Measurements from ENCODE around the gene EXOSC10. TPM values are rescaled to one million over a fixed set of nuclear protein-coding genes. Genes with fewer than 3 reads are reported as not detected.

Gene EXOSC10
- 63.5 and 81.8 TPM in 2 replicates for total RNA-seq (ENCODE audit: low replicate concordance)
- long read RNA-seq, transcript EXOSC10-202 (25 exons, 2,808 nt), result major isoform, 79 of 148 reads
- long read RNA-seq, partial matches to known transcripts, result 42 of 148 reads
- long read RNA-seq, other reads (novel, unspliced or antisense), result 26 of 148 reads

DNA sequence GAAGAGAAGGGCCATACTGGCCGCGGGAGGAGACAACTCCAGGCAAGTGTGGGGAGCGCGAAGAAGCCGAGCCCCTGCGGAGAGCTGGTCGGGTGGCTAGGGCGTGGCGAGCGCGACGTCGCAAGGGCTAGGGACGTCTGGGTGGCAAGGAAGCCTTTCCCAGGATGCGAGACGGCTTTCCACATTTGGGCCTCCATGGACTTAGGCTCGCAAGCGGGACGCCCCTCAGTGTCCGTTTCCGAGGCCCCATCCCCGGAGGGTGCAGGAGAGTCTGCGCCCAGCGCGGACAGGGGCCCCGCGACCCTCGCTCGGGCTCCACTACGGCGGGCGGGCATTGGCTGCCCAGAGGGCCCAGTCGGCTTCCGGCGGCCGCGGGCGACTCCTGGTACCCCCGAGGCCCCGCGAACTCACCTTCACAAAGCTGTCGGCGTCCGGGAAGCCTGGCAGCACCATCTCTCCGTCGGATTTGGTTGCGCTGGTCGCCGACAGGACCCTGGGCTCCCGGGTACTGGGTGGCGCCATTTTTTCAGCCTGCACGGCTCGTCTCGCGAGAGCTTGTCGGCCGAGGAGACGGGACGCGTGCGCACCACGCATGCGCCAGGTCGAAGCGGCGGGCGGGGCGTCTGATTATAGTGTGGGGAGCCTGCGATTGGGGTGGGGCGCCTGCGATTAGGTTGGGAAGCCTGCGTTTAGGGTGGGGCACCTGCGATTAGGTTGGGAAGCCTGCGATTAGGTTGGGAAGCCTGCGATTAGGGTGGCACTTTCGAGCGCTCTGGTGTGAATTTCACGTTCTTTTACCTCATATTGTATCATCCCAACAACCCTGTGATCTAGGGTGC, at the start of gene EXOSC10:
Gene EXOSC10 (minus strand): TSS at position 560 of the 839 bp plus-strand sequence. CDS start 38 bp downstream, at position 522.
- peak within 1 kb of the TSS; percentile 95 for H3K27ac Mint-ChIP-seq
- H3K4me3 Mint-ChIP-seq, result peak within 1 kb of the TSS; percentile 93
- no peaks in the 10 kb centered on the region for H3K36me3 Mint-ChIP-seq
- H3K4me1 Mint-ChIP-seq (ENCODE audit: unreplicated experiment), result peaks cover 13% of the 10 kb centered on the region
- peak; percentile 97 for DNase-seq (ENCODE audit: extremely low spot score, unreplicated experiment)
- TF ChIP-seq CTCF (conservative IDR thresholded peaks at IDR 0.05), result no peak
- H3K27me3 Mint-ChIP-seq, result no peaks in the 10 kb centered on the region
- no peaks in the 10 kb centered on the region for H3K9me3 Mint-ChIP-seq

DNA sequence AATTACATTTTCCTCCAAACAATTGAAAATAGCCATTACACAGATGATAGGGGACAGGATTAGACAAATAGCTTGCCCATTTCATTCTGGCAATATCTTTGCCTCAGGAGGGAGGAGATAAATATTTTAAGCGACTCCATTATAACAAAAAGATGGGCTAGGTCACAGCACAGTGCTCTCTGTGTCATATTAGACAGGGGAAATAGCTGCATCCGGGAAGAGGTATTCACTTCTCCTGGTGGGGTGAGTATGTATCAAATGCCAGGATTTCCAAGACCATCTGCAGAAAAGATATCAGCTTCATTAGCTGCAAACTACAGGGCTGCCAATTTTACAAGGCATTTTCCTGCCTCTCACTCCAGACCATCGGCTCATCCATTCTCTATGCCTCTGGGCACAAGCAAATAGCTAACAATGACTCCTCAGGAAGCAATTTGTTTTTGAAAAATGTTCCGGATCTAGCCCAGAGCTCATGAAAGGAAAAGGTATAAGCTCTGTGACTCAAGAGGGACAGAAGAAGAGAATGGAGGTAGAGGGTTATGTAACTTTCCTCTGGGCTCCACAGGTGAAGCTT, 47.6 kb upstream of the EXOSC10 start:
- no peak overlapping the region for H3K27ac Mint-ChIP-seq
- TF ChIP-seq CTCF (conservative IDR thresholded peaks at IDR 0.05), result no peak
- H3K27me3 Mint-ChIP-seq, result no peaks in the 10 kb centered on the region
- H3K36me3 Mint-ChIP-seq, result peaks cover 18% of the 10 kb centered on the region
- H3K4me3 Mint-ChIP-seq, result no peak overlapping the region
- H3K4me1 Mint-ChIP-seq (ENCODE audit: unreplicated experiment), result peaks cover 3% of the 10 kb centered on the region
- H3K9me3 Mint-ChIP-seq, result no peaks in the 10 kb centered on the region
- DNase-seq (ENCODE audit: extremely low spot score, unreplicated experiment), result no peak

- Mint-ChIP-seq H3K27me3 (no peaks in the 10 kb centered on the region), H3K36me3 (peaks cover 15% of the 10 kb centered on the region), H3K27ac (no peak overlapping the region), H3K4me1 (ENCODE audit: unreplicated experiment) (no peaks in the 10 kb centered on the region), H3K4me3 (no peak overlapping the region), H3K9me3 (no peaks in the 10 kb centered on the region)
- DNase-seq (ENCODE audit: extremely low spot score, unreplicated experiment), result no peak
- TF ChIP-seq CTCF (conservative IDR thresholded peaks at IDR 0.05), result no peak
Observed at GRCh38 chr1:11145741-11146140, 46.1 kb upstream of the EXOSC10 start.

- no peak overlapping the region for H3K27ac Mint-ChIP-seq
- H3K27me3 Mint-ChIP-seq, result no peaks in the 10 kb centered on the region
- H3K4me1 Mint-ChIP-seq (ENCODE audit: unreplicated experiment), result no peaks in the 10 kb centered on the region
- no peak overlapping the region for H3K4me3 Mint-ChIP-seq
- no peak for TF ChIP-seq CTCF (conservative IDR thresholded peaks at IDR 0.05)
- no peaks in the 10 kb centered on the region for H3K9me3 Mint-ChIP-seq
- peaks cover 15% of the 10 kb centered on the region for H3K36me3 Mint-ChIP-seq
- DNase-seq (ENCODE audit: extremely low spot score, unreplicated experiment), result no peak
Observed at GRCh38 chr1:11144570-11145256, 45.0 kb upstream of the EXOSC10 start.

- Mint-ChIP-seq H3K4me3 (no peak overlapping the region), H3K4me1 (ENCODE audit: unreplicated experiment) (no peaks in the 10 kb centered on the region), H3K36me3 (peaks cover 17% of the 10 kb centered on the region), H3K27ac (no peak overlapping the region), H3K27me3 (no peaks in the 10 kb centered on the region), H3K9me3 (no peaks in the 10 kb centered on the region)
- no peak for TF ChIP-seq CTCF (conservative IDR thresholded peaks at IDR 0.05)
- no peak for DNase-seq (ENCODE audit: extremely low spot score, unreplicated experiment)
Observed at GRCh38 chr1:11143907-11144306, 44.2 kb upstream of the EXOSC10 start.

Measured in type B pancreatic cell (in vitro differentiated cells).